NT2/D1 (cell line): ENCODE results near the gene VTCN1.

ENCODE experiments used
- SUZ12 ChIP-seq: IDR thresholded peaks from 2 replicates; pipeline ENCODE4 v1.6.1; 2011; ENCODE audit not compliant: insufficient read length, insufficient read depth; ENCODE audit errors: extremely low read depth
- YY1 ChIP-seq: IDR thresholded peaks from 2 replicates; pipeline ENCODE4 v1.6.1; 2011; ENCODE audit not compliant: insufficient read length, insufficient read depth
- ZNF274 ChIP-seq: IDR thresholded peaks from 2 replicates; pipeline ENCODE4 v1.6.1; 2011; ENCODE audit warnings: mild to moderate bottlenecking, low read depth, low read length

GRCh38 chr1:117116090-117116783, 94.5 kb downstream of the VTCN1 start:
- no peak for TF ChIP-seq ZNF274
- no peak for TF ChIP-seq SUZ12
- no peak for TF ChIP-seq YY1
